ENCODE results near the gene FGD4.
A peak's percentile ranks its signal among the peaks of the same experiment; 100 is the strongest.

FGD4 gene

GRCh38 chr12:32413412-32413811 is 14.1 kb downstream of the FGD4 start:
- DNase-seq: no peak

GRCh38 chr12:32418221-32418620 is 18.9 kb downstream of the FGD4 start:
- no peak for DNase-seq

- no peak for DNase-seq
These were observed 19.7 kb downstream of the FGD4 start for GRCh38 chr12:32418903-32419519.

GRCh38 chr12:32419520-32419960 is 20.2 kb downstream of the FGD4 start:
- DNase-seq: no peak

GRCh38 chr12:32420356-32420755 is 21.0 kb downstream of the FGD4 start:
- no peak for DNase-seq

- DNase-seq: no peak
These were observed 24.2 kb downstream of the FGD4 start for GRCh38 chr12:32423559-32423958.

GRCh38 chr12:32431025-32431424 is 31.7 kb downstream of the FGD4 start:
- DNase-seq: no peak

- DNase-seq: no peak
These were observed 36.8 kb downstream of the FGD4 start for GRCh38 chr12:32435921-32436705.

GRCh38 chr12:32437095-32437515 is 37.7 kb downstream of the FGD4 start:
- DNase-seq: no peak

GRCh38 chr12:32440120-32440865 is 40.9 kb downstream of the FGD4 start:
- DNase-seq: no peak

- DNase-seq: no peak
These were observed 44.1 kb downstream of the FGD4 start for GRCh38 chr12:32443491-32443890.

GRCh38 chr12:32444895-32445294 is 45.5 kb downstream of the FGD4 start:
- DNase-seq: peak; percentile 55

- DNase-seq: no peak
These were observed 46.0 kb downstream of the FGD4 start for GRCh38 chr12:32445356-32445755.

- no peak for DNase-seq
These were observed 47.2 kb downstream of the FGD4 start for GRCh38 chr12:32446316-32447119.

GRCh38 chr12:32448586-32448985 is 49.2 kb downstream of the FGD4 start:
- DNase-seq: no peak

- no peak for DNase-seq
These were observed 51.0 kb downstream of the FGD4 start for GRCh38 chr12:32450363-32450762.

GRCh38 chr12:32450768-32451167 is 51.4 kb downstream of the FGD4 start:
- no peak for DNase-seq

GRCh38 chr12:32451816-32452215 is 52.5 kb downstream of the FGD4 start:
- DNase-seq: no peak

- no peak for DNase-seq
These were observed 54.7 kb downstream of the FGD4 start for GRCh38 chr12:32454075-32454474.

GRCh38 chr12:32454866-32455265 is 55.5 kb downstream of the FGD4 start:
- no peak for DNase-seq

GRCh38 chr12:32455607-32456071 is 56.3 kb downstream of the FGD4 start:
- DNase-seq: peak; percentile 14

GRCh38 chr12:32457251-32458025 is 58.1 kb downstream of the FGD4 start:
- no peak for DNase-seq
